GM21529 (cell line): ENCODE results near the gene DNM1.
"Not testable (repeated sequence)": the region's sequence is repeated elsewhere in the genome, so short reads cannot be mapped to it uniquely, and the experiment has no call there.

Experiments
- ATAC-seq: cut with Tn5 transposase; IDR thresholded peaks from one replicate; pipeline ENCODE4 v1.9.1; 2021; ENCODE audit not compliant: unreplicated experiment

Gene DNM1

DNA sequence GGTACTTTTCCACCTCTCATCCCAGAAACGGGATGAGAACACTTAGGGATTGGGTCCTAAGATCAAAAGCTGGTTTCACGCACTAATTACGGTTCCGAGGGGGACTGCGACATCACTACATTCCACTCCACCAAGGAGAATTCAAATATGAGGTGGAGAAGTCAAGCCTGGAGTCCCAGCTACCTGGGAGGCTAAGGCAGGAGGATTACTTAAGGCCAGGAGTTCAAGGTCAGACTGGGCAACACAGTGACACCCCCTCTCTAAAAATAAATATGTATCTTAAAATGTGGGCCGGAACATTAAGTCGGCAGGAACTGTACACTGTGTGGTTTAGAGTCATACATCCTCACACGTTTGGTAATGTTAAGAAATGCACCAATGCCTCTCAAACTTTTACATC, 71.1 kb downstream of the DNM1 start:
- no peak for ATAC-seq

DNA sequence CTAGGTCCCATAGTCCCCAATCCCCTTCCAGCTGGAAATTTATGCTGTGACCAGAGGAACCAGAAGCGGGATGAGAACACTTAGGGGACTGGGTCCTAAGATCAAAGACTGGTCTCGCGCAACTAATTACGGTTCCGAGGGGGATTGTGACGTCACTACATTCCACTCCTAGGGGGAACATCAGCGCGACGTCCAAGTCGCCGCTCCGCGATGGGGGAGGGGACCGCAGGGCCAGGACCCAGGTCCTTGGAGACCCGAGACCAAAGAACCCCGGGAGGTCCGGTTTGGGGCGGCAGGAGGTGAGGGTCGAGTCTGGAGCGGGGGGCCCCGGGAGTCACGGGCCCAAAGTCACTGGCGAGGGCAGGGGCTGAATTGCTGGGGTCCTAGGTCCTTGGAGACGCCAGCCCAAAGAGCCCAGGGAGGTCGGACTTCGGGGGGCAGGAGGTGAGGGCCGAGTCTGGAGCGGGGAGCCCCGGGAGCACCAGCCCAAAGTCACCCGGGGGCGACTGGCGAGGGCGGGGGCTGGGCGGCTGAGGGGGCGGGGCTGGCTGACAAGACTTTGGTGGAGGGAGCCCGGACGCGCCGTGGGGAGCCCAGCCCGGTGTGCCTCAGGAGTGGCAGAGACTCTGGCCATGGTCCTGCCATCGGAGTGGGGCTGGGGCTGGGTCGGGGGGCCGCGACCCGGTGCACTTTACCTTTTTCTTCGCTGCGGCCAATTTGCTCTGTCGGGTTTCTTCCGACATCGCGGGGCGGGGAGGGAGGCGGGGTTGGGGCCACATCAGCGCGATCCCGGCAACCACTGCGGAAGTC, 72.2 kb downstream of the DNM1 start, which contains the start of gene GOLGA2:
Gene GOLGA2 (minus strand): TSS at position 810 of the 810 bp plus-strand sequence. CDS start 31 bp downstream, at position 779.
- peak; percentile 52 for ATAC-seq

DNA sequence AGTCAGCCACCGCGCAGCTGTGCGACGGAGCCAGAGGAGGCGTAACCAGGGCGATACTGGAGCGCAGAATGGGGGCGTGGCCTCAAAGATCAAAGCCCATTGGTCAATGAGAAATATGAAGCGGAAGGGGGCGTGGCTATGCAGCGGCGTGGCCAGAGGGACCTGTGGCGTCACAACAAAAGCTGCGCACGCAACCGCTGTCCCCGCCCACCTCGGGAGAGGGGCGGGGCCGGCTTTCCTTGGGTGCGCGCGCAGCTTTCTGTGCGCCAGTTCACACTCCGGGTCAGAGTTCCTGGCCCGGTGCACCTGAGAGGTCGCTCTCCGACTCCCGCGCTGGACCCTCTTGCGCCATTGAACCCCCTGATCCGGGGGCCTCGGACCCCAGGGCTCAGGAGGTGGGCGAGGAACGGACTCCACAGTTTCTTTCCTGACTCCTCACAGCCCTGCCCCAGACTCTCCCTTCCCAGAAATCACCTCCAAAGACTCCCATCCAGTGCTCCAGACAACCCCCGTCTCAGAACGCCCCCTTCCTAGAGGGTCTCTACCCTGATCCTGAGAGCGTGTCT, 72.9 kb downstream of the DNM1 start, which contains the start of gene SWI5:
Gene SWI5 (plus strand): TSS at position 269 of the 566 bp plus-strand sequence.
- peak; percentile 95 for ATAC-seq

GRCh38 chr9:128276574-128277270, 73.5 kb downstream of the DNM1 start:
- no peak for ATAC-seq

GRCh38 chr9:128279088-128280073, 76.2 kb downstream of the DNM1 start:
- ATAC-seq: not testable (repeated sequence)

DNA sequence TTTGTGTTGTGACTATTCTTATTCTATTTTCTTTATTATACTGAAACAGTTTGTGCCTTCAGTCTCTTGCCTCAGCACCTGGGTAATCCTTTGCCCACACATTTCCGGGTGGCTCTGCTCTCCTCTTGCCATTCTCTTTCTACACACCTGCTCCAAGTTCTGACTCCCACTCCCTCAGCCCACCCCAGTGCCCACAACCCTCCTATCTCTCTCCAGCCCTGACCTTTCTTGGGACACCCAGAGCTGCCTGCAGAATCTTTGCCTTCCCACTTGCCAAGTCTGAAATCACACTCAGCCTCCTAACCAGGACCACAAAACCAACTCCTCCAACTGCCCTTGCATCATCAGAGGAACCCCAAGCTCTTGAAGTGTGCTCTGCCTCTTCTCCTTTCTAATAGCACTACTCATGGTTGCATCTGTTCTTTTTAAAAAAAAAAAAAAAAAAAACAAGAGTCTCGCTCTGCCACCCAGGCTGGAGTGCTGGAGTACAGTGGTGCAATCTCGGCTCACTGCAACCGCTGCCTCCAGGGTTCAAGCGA, 77.0 kb downstream of the DNM1 start:
- no peak for ATAC-seq

DNA sequence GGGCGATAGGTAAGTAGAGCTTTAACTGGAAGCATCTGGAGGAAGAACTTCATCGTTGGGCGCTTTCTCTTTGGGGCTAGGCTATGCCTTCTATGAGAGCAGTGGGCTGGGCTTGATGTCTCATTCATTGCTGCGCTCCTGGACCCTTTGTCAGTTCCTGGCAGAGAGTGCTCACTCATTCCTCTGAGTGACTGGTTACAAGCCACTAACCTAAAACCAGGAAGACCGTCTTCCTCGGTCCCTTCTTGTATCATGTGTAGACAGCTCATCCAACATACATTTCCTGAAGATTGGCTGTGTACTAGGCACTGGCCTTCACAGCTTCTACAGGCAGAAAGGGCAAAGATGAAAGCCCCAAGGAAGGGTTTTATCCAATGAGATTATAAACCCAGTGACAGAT, 79.3 kb downstream of the DNM1 start:
- ATAC-seq: no peak

GRCh38 chr9:128285033-128285784, 82.0 kb downstream of the DNM1 start:
- ATAC-seq: no peak

DNA sequence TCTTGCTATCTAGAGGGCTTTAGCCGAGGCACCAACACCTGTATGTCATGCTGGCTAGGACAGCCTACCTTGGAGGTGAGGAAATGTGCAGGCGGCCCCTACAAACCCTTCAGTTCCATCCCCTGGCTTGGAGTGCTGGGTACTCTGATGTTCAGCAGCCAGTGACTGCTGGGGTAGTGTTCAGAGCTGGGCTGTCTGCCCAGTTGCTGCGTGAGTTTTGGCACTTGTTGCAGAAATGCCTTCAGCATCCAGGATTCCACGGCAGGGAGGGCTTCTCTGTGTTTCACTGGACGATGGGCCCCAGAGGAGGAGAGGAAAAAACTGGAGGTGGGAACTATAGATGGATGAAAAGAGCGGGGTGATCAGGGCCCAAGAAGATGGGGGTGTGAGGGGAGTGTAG, 83.3 kb downstream of the DNM1 start:
- ATAC-seq: no peak

GRCh38 chr9:128288273-128289004, 85.3 kb downstream of the DNM1 start:
- ATAC-seq: no peak

DNA sequence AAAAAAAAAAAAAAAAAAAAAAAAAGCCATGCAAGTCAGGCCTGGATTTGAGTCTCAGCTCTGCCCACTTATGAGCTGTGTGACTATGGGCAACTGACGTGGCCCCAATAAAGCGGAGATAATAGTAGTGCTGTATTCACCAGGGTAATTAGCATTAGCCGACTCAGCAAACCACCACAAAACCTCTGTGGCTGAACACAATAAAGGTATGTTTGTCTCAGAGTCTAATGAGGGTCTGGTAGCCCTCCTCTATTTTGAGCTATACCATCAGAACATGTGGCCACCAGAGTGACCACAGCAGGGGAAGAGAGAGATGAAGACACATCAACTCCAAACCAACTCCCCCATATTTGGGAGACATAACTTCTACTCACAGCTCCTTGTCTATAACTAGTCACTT, 88.8 kb downstream of the DNM1 start:
- no peak for ATAC-seq

- ATAC-seq: no peak
Measured at GRCh38 chr9:128293091-128293490, 89.9 kb downstream of the DNM1 start.

DNA sequence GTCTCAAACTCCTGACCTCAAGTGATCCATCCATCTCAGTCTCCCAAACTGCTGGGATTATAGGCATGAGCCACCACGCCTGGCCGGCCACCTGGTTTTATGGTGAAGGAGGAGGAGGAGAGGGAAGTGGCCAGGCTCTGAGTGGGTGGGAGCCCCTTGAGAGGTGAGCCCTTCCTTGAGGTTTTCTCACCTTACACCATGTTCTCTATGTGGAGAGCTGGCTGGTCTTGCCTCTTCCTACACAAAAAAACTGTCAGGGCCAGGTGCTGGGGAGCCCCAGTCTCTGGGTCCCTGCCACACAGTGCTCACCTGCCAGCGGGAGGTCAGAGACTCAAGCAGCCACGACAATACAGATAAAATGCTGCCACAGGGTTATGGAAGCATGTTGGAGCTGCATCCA, 91.0 kb downstream of the DNM1 start:
- no peak for ATAC-seq

DNA sequence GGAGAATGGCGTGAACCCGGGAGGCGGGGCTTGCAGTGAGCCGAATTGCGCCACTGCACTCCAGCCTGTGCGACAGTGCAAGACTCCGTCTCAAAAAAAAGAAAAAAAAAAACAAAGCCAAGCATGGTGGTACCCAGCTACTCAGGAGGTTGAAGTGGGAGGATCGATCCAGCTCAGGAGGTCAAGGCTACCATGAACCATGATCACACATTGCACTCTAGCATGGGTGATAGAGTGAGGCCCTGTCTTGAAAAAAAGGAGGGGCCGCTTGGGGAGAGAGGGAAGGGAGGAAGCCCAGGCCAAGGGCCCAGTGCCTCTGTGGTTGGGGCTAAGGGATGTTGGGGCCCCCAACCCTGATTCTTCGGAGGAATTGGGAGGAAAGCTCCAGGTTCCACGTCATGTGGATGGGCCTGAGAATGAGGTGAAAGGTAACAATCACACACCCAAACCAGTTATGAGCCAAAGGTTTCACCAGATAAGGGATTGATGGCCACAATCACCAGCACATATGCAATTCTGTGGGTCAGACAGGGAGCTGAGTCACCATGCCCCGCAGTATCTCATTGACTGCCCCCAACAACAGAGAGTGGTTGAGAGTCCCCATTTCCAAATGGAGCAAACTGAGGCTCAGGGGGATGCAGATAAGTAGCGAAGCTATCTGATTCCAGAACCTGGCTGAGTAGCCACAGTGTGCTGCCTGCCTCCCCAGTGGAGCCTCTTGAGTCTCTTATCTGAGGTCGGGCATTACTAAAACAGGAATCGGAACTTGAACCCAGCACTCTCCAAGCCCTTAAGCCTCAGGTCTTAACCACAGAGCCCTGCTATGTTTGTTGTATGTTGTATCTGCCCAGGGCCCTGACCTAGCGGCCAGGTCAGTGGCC, 93.4 kb downstream of the DNM1 start:
- no peak for ATAC-seq

DNA sequence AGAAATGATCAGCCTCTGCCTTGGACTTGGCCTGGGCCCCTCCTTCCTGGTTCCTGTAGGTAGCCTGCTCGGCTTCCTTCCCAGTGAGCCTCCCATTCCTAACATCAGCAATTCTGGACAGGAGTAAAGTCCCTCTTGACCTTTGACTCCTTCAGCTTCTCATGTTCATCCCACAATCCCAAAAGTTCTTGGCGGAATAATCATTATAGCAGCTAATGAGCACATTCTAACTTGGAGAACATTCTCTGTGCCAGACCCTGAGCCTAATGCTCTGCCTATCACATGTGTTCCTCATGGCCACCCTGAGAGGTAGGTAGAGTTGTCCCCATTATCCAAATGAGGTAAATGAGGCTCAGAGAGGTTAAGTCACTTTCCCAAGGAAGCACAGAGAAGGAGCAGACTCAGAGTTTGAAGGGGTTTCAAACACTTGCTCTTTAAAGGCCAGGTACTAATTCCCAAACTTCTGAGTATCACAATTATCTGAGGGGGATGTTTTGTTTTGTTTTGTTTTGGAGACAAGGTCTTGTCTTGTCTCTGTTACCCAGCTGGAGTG, 94.1 kb downstream of the DNM1 start:
- no peak for ATAC-seq

DNA sequence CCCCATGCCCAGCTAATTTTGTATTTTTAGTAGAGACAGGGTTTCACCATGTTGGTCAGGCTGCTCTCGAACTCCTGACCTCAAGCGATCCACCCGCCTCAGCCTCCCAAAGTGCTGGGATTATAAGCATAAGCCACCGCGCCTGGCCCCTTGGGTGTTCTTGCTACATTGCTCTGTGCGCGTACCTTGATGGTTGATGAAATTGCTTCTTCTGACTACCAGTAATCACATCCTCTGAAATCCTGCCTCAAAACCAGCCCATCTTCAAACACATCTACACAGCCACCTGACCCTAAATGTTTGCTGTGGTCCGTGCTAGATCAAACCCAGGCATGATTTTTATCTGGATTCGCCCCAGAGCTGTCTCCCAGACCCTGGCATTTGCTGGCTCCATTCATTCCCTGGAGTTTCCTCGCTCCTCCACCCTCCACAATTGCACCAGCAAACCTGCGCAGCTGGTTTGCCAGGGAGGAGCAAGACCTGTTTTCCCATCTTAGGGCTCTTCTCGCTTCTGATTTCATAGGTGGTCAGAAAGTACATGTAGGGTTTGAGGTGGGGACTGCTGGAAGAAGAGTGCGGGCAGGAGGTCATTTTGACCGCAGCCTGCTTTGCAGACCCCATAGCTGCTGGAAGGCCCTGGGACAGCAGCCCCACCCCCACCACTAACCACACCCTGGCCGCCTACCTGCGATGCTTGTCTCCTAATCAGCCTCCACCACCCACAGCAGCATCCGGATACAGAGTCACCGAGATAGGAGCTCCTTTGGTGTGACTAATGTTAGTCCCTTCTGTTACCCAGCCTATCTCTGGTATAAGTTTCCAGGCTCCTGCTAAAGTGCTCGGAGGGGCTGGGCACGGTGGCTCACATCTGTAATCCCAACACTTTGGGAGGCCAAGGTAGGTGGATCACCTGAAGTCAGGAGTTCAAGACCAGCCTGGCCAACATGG, 95.6 kb downstream of the DNM1 start:
- no peak for ATAC-seq
